Lower leg skin (tissue), 4 donors: ENCODE data around the gene UBA1. TPM values are rescaled to one million over a fixed set of nuclear protein-coding genes. Genes with fewer than 3 reads are reported as not detected.
A peak's percentile ranks its signal among the peaks of the same experiment; 100 is the strongest.

ENCODE experiments used
- DNase-seq, 2 donors: peaks; one replicate each; pipeline ENCODE4 v3.0.0-alpha.2; 2019; ENCODE audit warnings: low spot score in 2 of 2
- H3K4me3 ChIP-seq: fragments of 200-600 bp; sonication (generic); 2 replicates; pipeline ENCODE4 v1.5.1; 2017; ENCODE audit warnings: mild to moderate bottlenecking, low read depth; ENCODE audit not compliant: poor library complexity, severe bottlenecking
- POLR2A ChIP-seq, 2 donors: fragments of 450-650 bp; IDR thresholded peaks; one replicate each; pipeline ENCODE4 v1.6.1; 2016 to 2017; ENCODE audit warnings: antibody characterized with exemption in 2 of 2, mild to moderate bottlenecking in 1 of 2, moderate library complexity in 1 of 2
- WGBS, 2 donors: methylation state at CpG; one replicate each; pipeline ENCODE4 v1.1.5; 2018; 5-methylcytosine and 5-hydroxymethylcytosine counted together
- intact Hi-C: fragments of 100-400 bp; cut with DNase I; formaldehyde crosslinking; loops from one replicate; pipeline ENCODE4 v1.15.0; 2023; ENCODE audit warnings: low total_unique reads
- total RNA-seq, 4 donors: library from RNA; depleted of rRNA; stranded (reverse); fragments of >200 nt; gene quantifications; one replicate each; pipeline ENCODE4 v1.1.0, GENCODE V29; 2016
- TF ChIP-seq, protein P1 (sequence below), 3 donors: fragments of 450-650 bp; IDR thresholded peaks; one replicate each; pipeline ENCODE4 v1.5.1; 2016; ENCODE audit warnings: antibody characterized with exemption in 3 of 3, mild to moderate bottlenecking in 3 of 3, moderate library complexity in 2 of 3

UBA1 gene
- total RNA-seq, 4 donors from 2014 or later: 112 to 159 (median 121) TPM

DNA sequence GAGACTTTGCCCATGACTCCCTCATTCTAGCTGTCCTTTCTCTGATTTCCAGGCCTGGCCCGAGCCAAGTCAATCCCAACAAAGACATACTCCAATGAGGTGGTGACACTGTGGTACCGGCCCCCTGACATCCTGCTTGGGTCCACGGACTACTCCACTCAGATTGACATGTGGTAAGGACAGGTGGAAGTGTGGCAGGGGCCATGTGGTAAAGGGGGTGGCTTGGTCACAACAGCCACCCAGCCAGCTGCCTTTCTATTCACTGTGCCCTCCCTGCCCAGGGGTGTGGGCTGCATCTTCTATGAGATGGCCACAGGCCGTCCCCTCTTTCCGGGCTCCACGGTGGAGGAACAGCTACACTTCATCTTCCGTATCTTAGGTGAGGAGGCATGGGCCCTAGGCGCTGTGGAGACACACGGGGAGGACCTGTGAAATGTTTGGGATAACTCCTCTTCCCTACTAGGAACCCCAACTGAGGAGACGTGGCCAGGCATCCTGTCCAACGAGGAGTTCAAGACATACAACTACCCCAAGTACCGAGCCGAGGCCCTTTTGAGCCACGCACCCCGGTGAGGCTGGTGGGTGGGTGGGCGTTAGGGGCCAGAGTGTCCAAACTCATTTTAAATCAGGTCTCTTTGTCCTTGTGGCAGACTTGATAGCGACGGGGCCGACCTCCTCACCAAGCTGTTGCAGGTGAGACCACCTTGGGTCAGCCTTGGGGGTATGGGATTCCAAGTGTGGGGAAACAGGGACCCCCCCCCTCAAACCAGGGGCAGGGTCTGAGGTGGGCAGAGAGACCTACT, 33.1 kb downstream of the UBA1 start:
- 95 to 96% methylated on average over 13 to 19 of the region's 19 CpGs for WGBS, 2 donors

DNA sequence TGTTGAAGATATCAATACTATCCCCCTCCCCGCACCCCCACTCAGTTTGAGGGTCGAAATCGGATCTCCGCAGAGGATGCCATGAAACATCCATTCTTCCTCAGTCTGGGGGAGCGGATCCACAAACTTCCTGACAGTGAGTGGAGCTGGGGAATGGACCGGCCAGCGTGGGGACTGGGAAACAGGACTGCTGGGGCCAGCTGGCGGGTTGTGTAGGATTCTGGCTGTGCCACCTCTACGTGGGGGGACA, 33.6 kb downstream of the UBA1 start:
- DNase-seq: no peak
- intact Hi-C loops: no loop called here
- WGBS, 2 donors: 88 to 97% methylated on average over 8 to 9 of the region's 9 CpGs
- TF ChIP-seq POLR2A (IDR thresholded peaks at IDR 0.05): no peak
- TF ChIP-seq, protein P1, sequence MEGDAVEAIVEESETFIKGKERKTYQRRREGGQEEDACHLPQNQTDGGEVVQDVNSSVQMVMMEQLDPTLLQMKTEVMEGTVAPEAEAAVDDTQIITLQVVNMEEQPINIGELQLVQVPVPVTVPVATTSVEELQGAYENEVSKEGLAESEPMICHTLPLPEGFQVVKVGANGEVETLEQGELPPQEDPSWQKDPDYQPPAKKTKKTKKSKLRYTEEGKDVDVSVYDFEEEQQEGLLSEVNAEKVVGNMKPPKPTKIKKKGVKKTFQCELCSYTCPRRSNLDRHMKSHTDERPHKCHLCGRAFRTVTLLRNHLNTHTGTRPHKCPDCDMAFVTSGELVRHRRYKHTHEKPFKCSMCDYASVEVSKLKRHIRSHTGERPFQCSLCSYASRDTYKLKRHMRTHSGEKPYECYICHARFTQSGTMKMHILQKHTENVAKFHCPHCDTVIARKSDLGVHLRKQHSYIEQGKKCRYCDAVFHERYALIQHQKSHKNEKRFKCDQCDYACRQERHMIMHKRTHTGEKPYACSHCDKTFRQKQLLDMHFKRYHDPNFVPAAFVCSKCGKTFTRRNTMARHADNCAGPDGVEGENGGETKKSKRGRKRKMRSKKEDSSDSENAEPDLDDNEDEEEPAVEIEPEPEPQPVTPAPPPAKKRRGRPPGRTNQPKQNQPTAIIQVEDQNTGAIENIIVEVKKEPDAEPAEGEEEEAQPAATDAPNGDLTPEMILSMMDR (IDR thresholded peaks at IDR 0.05): no peak
- no peak overlapping the region for H3K4me3 ChIP-seq

More for the DNA sequence above, 33.1 kb downstream of the UBA1 start:
- no peak overlapping the region for H3K4me3 ChIP-seq
- no peak for TF ChIP-seq POLR2A (IDR thresholded peaks at IDR 0.05)
- TF ChIP-seq, protein P1 (IDR thresholded peaks at IDR 0.05): no peak
- intact Hi-C loops: no loop called here
- peak in 1 of 2 donors; percentile 81 for DNase-seq

DNA sequence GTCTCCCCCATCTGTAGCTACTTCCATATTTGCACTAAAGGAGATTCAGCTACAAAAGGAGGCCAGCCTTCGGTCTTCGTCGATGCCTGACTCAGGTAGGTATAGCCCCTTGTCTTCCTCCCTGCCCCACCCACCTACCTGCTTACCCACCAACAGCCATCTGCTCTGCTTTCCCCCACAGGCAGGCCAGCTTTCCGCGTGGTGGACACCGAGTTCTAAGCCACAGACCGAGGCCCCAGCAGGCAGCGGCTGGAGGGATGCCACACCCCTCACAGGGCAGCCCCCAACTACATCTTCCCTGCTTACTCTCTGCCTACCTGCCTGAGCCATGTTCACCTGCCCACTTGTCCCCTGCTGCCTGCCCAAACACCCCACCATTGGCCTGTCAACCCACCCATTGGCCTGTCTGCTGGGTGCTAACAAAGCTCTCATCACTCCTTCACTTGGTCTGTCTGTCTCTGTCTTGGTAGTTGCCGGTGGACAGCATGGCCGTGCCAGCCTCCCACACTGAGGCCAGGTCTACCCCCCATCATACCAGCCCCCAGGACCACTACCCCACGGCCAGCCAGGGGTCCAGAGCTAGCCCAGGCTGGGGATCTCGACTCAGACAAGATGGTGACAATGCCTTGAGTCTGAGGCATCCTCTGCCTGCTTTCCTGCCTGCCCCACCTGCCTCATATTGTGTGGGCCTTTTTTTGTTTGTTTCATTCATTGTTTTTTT, 35.1 kb downstream of the UBA1 start:
- H3K4me3 ChIP-seq: no peak overlapping the region
- peak in 1 of 2 donors; percentile 81 for DNase-seq
- TF ChIP-seq, protein P1 (IDR thresholded peaks at IDR 0.05): no peak
- TF ChIP-seq POLR2A (IDR thresholded peaks at IDR 0.05): no peak
- 93 to 95% methylated on average over 12 of the region's 12 CpGs for WGBS, 2 donors
- intact Hi-C loops: no loop called here

DNA sequence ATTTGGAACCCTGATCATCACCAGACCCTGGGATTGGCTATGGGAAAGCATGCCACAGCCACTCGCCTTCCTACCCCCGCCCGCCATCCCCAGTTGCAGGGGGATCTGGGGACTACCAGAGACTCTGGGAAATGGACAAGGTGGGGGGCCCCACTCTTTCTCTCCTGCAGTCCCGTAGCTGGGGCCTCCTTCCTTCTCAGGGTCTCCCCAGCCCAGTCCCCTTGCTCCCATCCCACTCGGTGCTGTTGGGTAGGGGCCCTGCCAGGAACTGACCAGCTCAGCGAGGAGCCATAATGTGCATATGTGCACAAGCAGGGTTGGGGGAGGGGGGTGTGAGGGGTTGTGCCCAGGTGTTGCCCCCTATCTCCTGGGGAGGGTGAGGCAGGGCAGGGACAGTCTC, 35.8 kb downstream of the UBA1 start:
- no peak for TF ChIP-seq POLR2A (IDR thresholded peaks at IDR 0.05)
- TF ChIP-seq, protein P1 (IDR thresholded peaks at IDR 0.05): no peak
- peak in 1 of 2 donors; percentile 74 for DNase-seq
- no peak overlapping the region for H3K4me3 ChIP-seq
- WGBS, 2 donors: 94 to 100% methylated on average over 3 to 6 of the region's 6 CpGs
- intact Hi-C loops: no loop called here

DNA sequence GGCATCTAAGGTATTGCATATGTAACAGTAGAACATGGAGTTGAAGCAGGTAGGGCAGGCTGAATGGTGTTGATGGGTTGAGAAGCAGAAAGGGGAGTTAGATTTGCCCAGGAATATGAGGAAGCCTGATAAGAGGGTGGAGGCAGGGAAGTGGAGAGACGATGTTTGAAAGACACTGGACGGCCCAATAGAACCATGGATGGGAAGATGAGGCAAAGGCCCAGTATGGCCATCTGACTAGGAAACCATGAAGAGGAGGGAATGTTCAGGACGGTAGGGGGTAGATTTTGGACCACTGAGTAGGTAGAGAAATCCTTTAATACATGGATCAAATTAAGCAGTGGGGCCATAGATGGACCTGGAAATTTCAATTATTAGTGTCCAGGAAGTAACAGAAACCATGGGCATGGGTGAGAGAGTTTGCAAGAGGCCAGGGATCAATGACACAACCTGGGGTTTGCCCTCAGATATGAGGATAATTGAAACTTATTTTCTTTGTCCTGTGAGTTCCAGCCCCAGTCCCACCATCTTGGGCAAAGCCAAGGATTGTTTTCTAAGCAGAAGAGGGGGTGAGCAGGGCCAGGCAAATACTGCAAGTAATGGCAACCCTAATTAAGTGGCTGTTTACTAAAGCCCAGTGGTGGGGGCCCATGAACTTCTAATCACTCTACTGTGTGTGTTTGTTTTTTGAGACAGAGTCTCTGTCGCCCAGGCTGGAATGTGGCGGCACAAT, 36.7 kb downstream of the UBA1 start:
- TF ChIP-seq, protein P1 (IDR thresholded peaks at IDR 0.05): no peak
- no peak for TF ChIP-seq POLR2A (IDR thresholded peaks at IDR 0.05)
- intact Hi-C loops: no loop called here
- peak in 1 of 2 donors; percentile 69 for DNase-seq
- 87 to 88% methylated on average over 3 to 5 of the region's 5 CpGs for WGBS, 2 donors
- H3K4me3 ChIP-seq: no peak overlapping the region
